OCI-LY3 (cell line): ENCODE measurements around the gene GMPPA.

Experiments used
- H2AFZ ChIP-seq: fragments of 200-600, 300-600 bp; shearing (Covaris generic); 2 replicates; pipeline ENCODE4 v1.6.0; 2014; ENCODE audit warnings: antibody characterized with exemption, low read depth, low read length
- H3K27ac ChIP-seq: fragments of 200-600, 300-600 bp; sonication (generic); 2 replicates; pipeline ENCODE4 v1.5.1; 2014; ENCODE audit warnings: mild to moderate bottlenecking, low read length, moderate library complexity, mixed read lengths
- H3K27me3 ChIP-seq: fragments of 200-600, 300-600 bp; sonication (generic); 2 replicates; pipeline ENCODE4 v1.6.1; 2014; ENCODE audit warnings: low read depth, low read length, mixed read lengths
- H3K36me3 ChIP-seq: fragments of 200-600, 300-600 bp; sonication (generic); replicated peaks from 2 replicates; pipeline ENCODE3; 2014; ENCODE audit warnings: low read depth, low read length, mixed read lengths
- H3K4me1 ChIP-seq: fragments of 300-600, 200-600 bp; sonication (generic); 2 replicates; pipeline ENCODE4 v1.6.1; 2014; ENCODE audit warnings: low read length, mixed read lengths
- H3K4me2 ChIP-seq: fragments of 200-600, 300-600 bp; sonication (generic); 2 replicates; pipeline ENCODE4 v1.6.1; 2014; ENCODE audit warnings: low read length, mixed read lengths
- H3K4me3 ChIP-seq: fragments of 300-600, 200-600 bp; sonication (generic); 2 replicates; pipeline ENCODE4 v1.5.1; 2014; ENCODE audit warnings: antibody characterized with exemption, mild to moderate bottlenecking, low read length, moderate library complexity
- H3K79me2 ChIP-seq: fragments of 300-600, 200-600 bp; shearing (Covaris generic); 2 replicates; pipeline ENCODE4 v1.6.1; 2014; ENCODE audit warnings: mild to moderate bottlenecking, low read length, mixed read lengths
- H3K9ac ChIP-seq: fragments of 300-600, 200-600 bp; shearing (Covaris generic); 2 replicates; pipeline ENCODE4 v1.6.0; 2014; ENCODE audit warnings: mild to moderate bottlenecking, low read length, moderate library complexity
- H3K9me3 ChIP-seq: fragments of 200-600, 300-600 bp; shearing (Covaris generic); 2 replicates; pipeline ENCODE4 v1.6.1; 2014; ENCODE audit warnings: low read length, mixed read lengths; ENCODE audit not compliant: insufficient read depth
- H4K20me1 ChIP-seq: fragments of 200-600, 300-600 bp; sonication (generic); 2 replicates; pipeline ENCODE4 v1.6.1; 2016; ENCODE audit warnings: low read length, mixed read lengths; ENCODE audit not compliant: insufficient read depth
- CTCF ChIP-seq: fragments of 200-600, 300-600 bp; sonication (generic); IDR thresholded peaks from 2 replicates; pipeline ENCODE4 v1.5.1; 2014; ENCODE audit warnings: antibody characterized with exemption, low read length, low read depth
- EZH2phosphoT487 ChIP-seq: fragments of 200-600 bp; shearing (Covaris generic); IDR thresholded peaks from 2 replicates; pipeline ENCODE4 v1.6.1; 2018; ENCODE audit warnings: antibody characterized with exemption, mixed run types, low read depth

The GMPPA gene

GRCh38 chr2:219461047-219461514 lies 37.6 kb upstream of the GMPPA start:
- H3K27ac ChIP-seq, result no peak overlapping the region
- no peak overlapping the region for H3K4me2 ChIP-seq

GRCh38 chr2:219461669-219462068 lies 37.0 kb upstream of the GMPPA start:
- Histone ChIP-seq H3K9me3 (no peaks in the 10 kb centered on the region), H3K4me3 (no peak overlapping the region), H3K9ac (no peak overlapping the region), H4K20me1 (no peaks in the 10 kb centered on the region), H3K36me3 (no peaks in the 10 kb centered on the region), H3K4me1 (no peaks in the 10 kb centered on the region; the same call in 1 of the 2 replicates), H2AFZ (no peak overlapping the region), H3K4me2 (no peak overlapping the region), H3K79me2 (no peaks in the 10 kb centered on the region), H3K27ac (no peak overlapping the region), H3K27me3 (no peaks in the 10 kb centered on the region)
- TF ChIP-seq CTCF, result no peak
- no peak for TF ChIP-seq EZH2phosphoT487

More at GRCh38 chr2:219461047-219461514, 37.6 kb upstream of the GMPPA start:
- no peak overlapping the region for H3K4me3 ChIP-seq
- TF ChIP-seq EZH2phosphoT487 (no peak), CTCF (no peak)
- no peaks in the 10 kb centered on the region for H3K79me2 ChIP-seq
- no peak overlapping the region for H3K9ac ChIP-seq
- H3K4me1 ChIP-seq, result no peaks in the 10 kb centered on the region; the same call in 1 of the 2 replicates
- no peaks in the 10 kb centered on the region for H3K27me3 ChIP-seq
- H4K20me1 ChIP-seq, result no peaks in the 10 kb centered on the region
- H3K36me3 ChIP-seq, result no peaks in the 10 kb centered on the region
- no peak overlapping the region for H2AFZ ChIP-seq
- H3K9me3 ChIP-seq, result no peaks in the 10 kb centered on the region

GRCh38 chr2:219462349-219462748 lies 36.3 kb upstream of the GMPPA start:
- Histone ChIP-seq H3K4me2 (no peak overlapping the region), H3K27ac (no peak overlapping the region), H3K4me1 (no peaks in the 10 kb centered on the region; the same call in 1 of the 2 replicates), H3K27me3 (no peaks in the 10 kb centered on the region), H3K9ac (no peak overlapping the region), H3K79me2 (no peaks in the 10 kb centered on the region), H4K20me1 (no peaks in the 10 kb centered on the region), H3K36me3 (no peaks in the 10 kb centered on the region), H3K9me3 (no peaks in the 10 kb centered on the region), H3K4me3 (no peak overlapping the region), H2AFZ (no peak overlapping the region)
- TF ChIP-seq CTCF (no peak), EZH2phosphoT487 (no peak)

- no peaks in the 10 kb centered on the region for H3K79me2 ChIP-seq
- H3K27ac ChIP-seq, result no peak overlapping the region
- H3K4me2 ChIP-seq, result no peak overlapping the region
- no peak overlapping the region for H3K4me3 ChIP-seq
- no peak overlapping the region for H3K9ac ChIP-seq
- no peaks in the 10 kb centered on the region for H3K36me3 ChIP-seq
- H3K4me1 ChIP-seq, result no peaks in the 10 kb centered on the region
- H3K27me3 ChIP-seq, result no peaks in the 10 kb centered on the region
- H4K20me1 ChIP-seq, result no peaks in the 10 kb centered on the region
- no peaks in the 10 kb centered on the region for H3K9me3 ChIP-seq
- TF ChIP-seq CTCF (no peak), EZH2phosphoT487 (no peak)
- no peak overlapping the region for H2AFZ ChIP-seq
Observed at GRCh38 chr2:219464286-219465032, 34.2 kb upstream of the GMPPA start.
